Suprapubic skin (tissue), 4 donors: ENCODE measurements around the gene LCN12. TPM values are rescaled to one million over a fixed set of nuclear protein-coding genes. Genes with fewer than 3 reads are reported as not detected.
A peak's percentile ranks its signal among the peaks of the same experiment; 100 is the strongest.

ENCODE experiments used
- DNase-seq, 2 donors: peaks; one replicate each; pipeline ENCODE4 v3.0.0-alpha.2; 2019; ENCODE audit warnings: low spot score in 2 of 2
- H3K27ac ChIP-seq: fragments of 200-600 bp; sonication (generic); one replicate; pipeline ENCODE4 v1.5.1; 2019
- H3K27me3 ChIP-seq: fragments of 200-600 bp; sonication (generic); one replicate; pipeline ENCODE4 v1.5.1; 2019
- H3K36me3 ChIP-seq: fragments of 200-600 bp; sonication (generic); one replicate; pipeline ENCODE4 v1.5.1; 2019
- H3K4me1 ChIP-seq: fragments of 200-600 bp; sonication (generic); one replicate; pipeline ENCODE4 v1.5.1; 2019
- H3K4me3 ChIP-seq: fragments of 200-600 bp; sonication (generic); one replicate; pipeline ENCODE4 v1.5.1; 2019; ENCODE audit warnings: mild to moderate bottlenecking
- H3K9me3 ChIP-seq: fragments of 200-600 bp; sonication (generic); one replicate; pipeline ENCODE4 v1.5.1; 2019
- CTCF ChIP-seq, 2 donors: fragments of 200-600 bp in 1 of 2; fragments of 450-650 bp in 1 of 2; sonication (generic) in 1 of 2; IDR thresholded peaks; one replicate each; pipeline ENCODE4 v1.5.1; 2016 to 2019; ENCODE audit warnings: antibody characterized with exemption in 2 of 2, mild to moderate bottlenecking in 1 of 2, moderate library complexity in 1 of 2
- EP300 ChIP-seq: sonication (generic); formaldehyde crosslinking; IDR thresholded peaks from one replicate; pipeline ENCODE4 v1.6.1; 2017; ENCODE audit warnings: antibody characterized with exemption
- POLR2A ChIP-seq, 2 donors: fragments of 450-650 bp; IDR thresholded peaks; one replicate each; pipeline ENCODE4 v1.6.1; 2017; ENCODE audit warnings: antibody characterized with exemption in 2 of 2, mild to moderate bottlenecking in 2 of 2, moderate library complexity in 2 of 2
- POLR2AphosphoS5 ChIP-seq, 3 donors: sonication (generic); formaldehyde crosslinking; IDR thresholded peaks; one replicate each; pipeline ENCODE4 v1.6.1; 2017; ENCODE audit warnings: antibody characterized with exemption in 3 of 3
- WGBS: methylation state at CpG from one replicate; pipeline ENCODE4 v1.1.5; 2018; 5-methylcytosine and 5-hydroxymethylcytosine counted together
- total RNA-seq, 4 donors: library from RNA; depleted of rRNA; stranded (reverse); fragments of >200 nt; gene quantifications; one replicate each; pipeline ENCODE4 v1.1.0, GENCODE V29; 2016

Gene LCN12
- total RNA-seq, 4 donors from 2014 or later: 3.7 TPM; not detected in 3

- H3K36me3 ChIP-seq: no peaks in the 10 kb centered on the region
- DNase-seq: no peak
- WGBS: 59% methylated on average over 4 of the region's 9 CpGs
- TF ChIP-seq POLR2AphosphoS5 (IDR thresholded peaks at IDR 0.05): no peak
- TF ChIP-seq POLR2A (IDR thresholded peaks at IDR 0.05): no peak
- no peak for TF ChIP-seq EP300
- TF ChIP-seq CTCF (IDR thresholded peaks at IDR 0.05): no peak
- no peaks in the 10 kb centered on the region for H3K9me3 ChIP-seq
- H3K27ac ChIP-seq: peak overlapping the region; percentile 49
- H3K4me1 ChIP-seq: peaks cover 32% of the 10 kb centered on the region
- peak overlapping the region; percentile 59 for H3K4me3 ChIP-seq
- no peaks in the 10 kb centered on the region for H3K27me3 ChIP-seq
Observed at GRCh38 chr9:136950656-136951276, 1.3 kb upstream of the LCN12 start.

GRCh38 chr9:136952321-136952850, 313 bp downstream of the LCN12 start:
- 58% methylated on average over 9 of the region's 15 CpGs for WGBS
- DNase-seq: no peak
- no peaks in the 10 kb centered on the region for H3K36me3 ChIP-seq
- no peak overlapping the region for H3K4me3 ChIP-seq
- peaks cover 29% of the 10 kb centered on the region for H3K4me1 ChIP-seq
- H3K27ac ChIP-seq: no peak overlapping the region
- H3K27me3 ChIP-seq: no peaks in the 10 kb centered on the region
- no peaks in the 10 kb centered on the region for H3K9me3 ChIP-seq
- TF ChIP-seq EP300: no peak
- no peak for TF ChIP-seq CTCF (IDR thresholded peaks at IDR 0.05)
- TF ChIP-seq POLR2AphosphoS5 (IDR thresholded peaks at IDR 0.05): no peak
- TF ChIP-seq POLR2A (IDR thresholded peaks at IDR 0.05): no peak

GRCh38 chr9:136952876-136953770, 1.1 kb downstream of the LCN12 start:
- Histone ChIP-seq H3K36me3 (no peaks in the 10 kb centered on the region), H3K27me3 (no peaks in the 10 kb centered on the region), H3K4me3 (no peak overlapping the region), H3K4me1 (peaks cover 23% of the 10 kb centered on the region), H3K9me3 (no peaks in the 10 kb centered on the region), H3K27ac (no peak overlapping the region)
- 93% methylated on average over 9 of the region's 44 CpGs for whole genome bisulfite sequencing
- TF ChIP-seq POLR2A (IDR thresholded peaks at IDR 0.05) (no peak), EP300 (no peak), POLR2AphosphoS5 (IDR thresholded peaks at IDR 0.05) (no peak), CTCF (IDR thresholded peaks at IDR 0.05) (no peak)
- no peak for DNase-seq

- 78% methylated on average over 5 of the region's 19 CpGs for WGBS
- Histone ChIP-seq H3K9me3 (no peaks in the 10 kb centered on the region), H3K4me1 (peaks cover 20% of the 10 kb centered on the region), H3K4me3 (no peak overlapping the region), H3K27me3 (no peaks in the 10 kb centered on the region), H3K36me3 (no peaks in the 10 kb centered on the region), H3K27ac (no peak overlapping the region)
- TF ChIP-seq EP300 (no peak), POLR2AphosphoS5 (IDR thresholded peaks at IDR 0.05) (no peak), POLR2A (IDR thresholded peaks at IDR 0.05) (no peak)
- DNase-seq: no peak
Observed at GRCh38 chr9:136953771-136954269, 1.7 kb downstream of the LCN12 start.

- H3K27ac ChIP-seq: no peak overlapping the region
- H3K36me3 ChIP-seq: no peaks in the 10 kb centered on the region
- WGBS: 87% methylated on average over 23 of the region's 25 CpGs
- no peak for DNase-seq
- H3K4me1 ChIP-seq: peaks cover 17% of the 10 kb centered on the region
- H3K27me3 ChIP-seq: no peaks in the 10 kb centered on the region
- no peaks in the 10 kb centered on the region for H3K9me3 ChIP-seq
- H3K4me3 ChIP-seq: no peak overlapping the region
- TF ChIP-seq POLR2A (IDR thresholded peaks at IDR 0.05): no peak
- no peak for TF ChIP-seq POLR2AphosphoS5 (IDR thresholded peaks at IDR 0.05)
- TF ChIP-seq CTCF (IDR thresholded peaks at IDR 0.05): no peak
- TF ChIP-seq EP300: no peak
Observed at GRCh38 chr9:136954270-136955083, 2.4 kb downstream of the LCN12 start.
